Spleen (tissue), 7 donors: ENCODE data around the gene EPHX1.

Source experiments
- CTCF ChIP-seq, 11 experiments: fragments of 200-600 bp in 7 of 11; fragments of 450-650 bp in 4 of 11; sonication (generic) in 4 of 11; IDR thresholded peaks in 8 of 11; conservative IDR thresholded peaks in 3 of 11; 1 replicate in 7 of 11; 2 replicates in 4 of 11; pipeline versions ENCODE4 v1.4.0 to v1.8.0; 2016 to 2021; ENCODE audit warnings: antibody characterized with exemption in 11 of 11, inconsistent platforms in 4 of 11, mild to moderate bottlenecking in 1 of 11
- POLR2A ChIP-seq, 3 donors: fragments of 450-650 bp; IDR thresholded peaks; one replicate each; pipeline ENCODE4 v1.5.1; 2017; ENCODE audit warnings: antibody characterized with exemption in 3 of 3, mild to moderate bottlenecking in 1 of 3
- POLR2AphosphoS5 ChIP-seq, 3 donors: sonication (generic); formaldehyde crosslinking; IDR thresholded peaks; one replicate each; pipeline ENCODE4 v1.5.1; 2017; ENCODE audit warnings: antibody characterized with exemption in 3 of 3
- donor health status: DM: no; HTN: no; CAD: no; lungs with moderate emphysema.
- donor health status: DM: no; HTN: no; CAD: no.
- donor health status: DM: no; HTN: no; CAD: no.

GRCh38 chr1:225818229-225818628 is 8.3 kb downstream of the EPHX1 start:
- TF ChIP-seq CTCF (IDR thresholded peaks at IDR 0.05 in 8 of 11, conservative IDR thresholded peaks at IDR 0.05 in 3 of 11): no peak
- TF ChIP-seq POLR2A (IDR thresholded peaks at IDR 0.05): no peak
- no peak for TF ChIP-seq POLR2AphosphoS5 (IDR thresholded peaks at IDR 0.05)
